GM12864 (cell line): ENCODE data around the gene ARL2.
"Not testable (repeated sequence)": the region's sequence is repeated elsewhere in the genome, so short reads cannot be mapped to it uniquely, and the experiment has no call there.

Experiments
- DNase-seq: peaks from one replicate; pipeline ENCODE4 v3.0.0-alpha.2; 2011; ENCODE audit warnings: low read depth
- H3K4me3 ChIP-seq: 2 replicates; pipeline ENCODE4 v1.5.1; 2011; ENCODE audit warnings: mild to moderate bottlenecking, low read depth, low read length, control low read depth
- CTCF ChIP-seq: IDR thresholded peaks from 2 replicates; pipeline ENCODE4 v1.5.1; 2011; ENCODE audit warnings: low read depth, mild to moderate bottlenecking, moderate library complexity, low read length, control low read depth, inconsistent platforms; ENCODE audit errors: missing control alignments

ARL2 gene

DNA sequence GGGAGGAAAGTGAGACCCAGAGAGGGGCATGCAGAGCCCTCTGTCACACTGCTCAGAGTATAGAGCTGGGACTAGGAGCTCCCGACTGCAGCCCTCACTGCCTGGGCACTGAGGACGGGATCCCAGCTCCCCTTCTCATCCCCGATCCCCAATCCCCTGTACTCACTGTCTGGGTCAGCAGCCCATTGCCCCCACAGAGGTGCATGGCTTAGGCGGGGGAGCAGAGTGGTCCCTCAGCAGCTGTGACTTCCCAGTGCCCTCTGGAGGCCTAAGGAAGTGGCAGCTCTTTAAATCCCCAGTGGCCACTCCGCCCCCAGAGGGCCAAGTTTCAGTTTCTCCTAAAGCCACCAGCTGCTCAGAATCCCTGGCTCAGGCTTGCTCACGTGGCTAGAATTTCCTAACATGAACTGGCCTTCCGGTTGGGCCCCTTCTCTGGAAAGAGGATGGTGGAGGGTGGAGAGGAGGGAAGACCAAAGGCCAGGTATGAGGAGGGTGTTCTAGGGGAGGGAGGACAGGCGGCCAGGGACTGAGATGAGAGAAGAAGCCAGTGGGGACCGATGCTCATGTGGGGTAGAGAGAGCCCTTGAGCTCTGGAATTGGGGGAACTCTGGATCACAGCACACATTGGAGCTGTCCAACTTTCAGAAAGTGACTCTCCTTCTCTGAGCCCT, 17.1 kb upstream of the ARL2 start, which contains the start of gene BATF2:
Gene BATF2 (minus strand): TSS at position 262 of the 671 bp plus-strand sequence. CDS start 57 bp downstream, at position 205.
- DNase-seq = no peak
- TF ChIP-seq CTCF = peak; percentile 31
- H3K4me3 ChIP-seq = peak within 1 kb of the TSS; percentile 7

DNA sequence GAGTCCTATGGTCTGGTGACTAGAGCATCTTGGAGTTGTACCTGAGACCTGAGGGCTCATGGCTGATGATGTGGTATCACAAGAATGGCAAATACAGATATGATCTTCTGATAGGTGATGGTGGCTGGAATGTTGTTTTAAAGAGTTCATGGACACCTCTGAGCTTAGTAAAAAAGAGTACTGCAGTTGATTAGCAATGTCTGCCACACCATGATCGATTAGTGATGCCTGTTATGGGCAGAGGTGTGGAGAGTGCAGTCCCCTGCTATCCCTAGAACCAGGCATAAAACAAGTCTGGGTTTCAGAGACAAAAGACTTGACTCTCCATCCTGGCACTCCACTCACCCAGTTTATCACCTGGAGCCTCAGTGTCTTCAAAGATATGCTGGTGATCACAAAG, 15.8 kb upstream of the ARL2 start:
- TF ChIP-seq CTCF = no peak
- no peak overlapping the region for H3K4me3 ChIP-seq
- no peak for DNase-seq

DNA sequence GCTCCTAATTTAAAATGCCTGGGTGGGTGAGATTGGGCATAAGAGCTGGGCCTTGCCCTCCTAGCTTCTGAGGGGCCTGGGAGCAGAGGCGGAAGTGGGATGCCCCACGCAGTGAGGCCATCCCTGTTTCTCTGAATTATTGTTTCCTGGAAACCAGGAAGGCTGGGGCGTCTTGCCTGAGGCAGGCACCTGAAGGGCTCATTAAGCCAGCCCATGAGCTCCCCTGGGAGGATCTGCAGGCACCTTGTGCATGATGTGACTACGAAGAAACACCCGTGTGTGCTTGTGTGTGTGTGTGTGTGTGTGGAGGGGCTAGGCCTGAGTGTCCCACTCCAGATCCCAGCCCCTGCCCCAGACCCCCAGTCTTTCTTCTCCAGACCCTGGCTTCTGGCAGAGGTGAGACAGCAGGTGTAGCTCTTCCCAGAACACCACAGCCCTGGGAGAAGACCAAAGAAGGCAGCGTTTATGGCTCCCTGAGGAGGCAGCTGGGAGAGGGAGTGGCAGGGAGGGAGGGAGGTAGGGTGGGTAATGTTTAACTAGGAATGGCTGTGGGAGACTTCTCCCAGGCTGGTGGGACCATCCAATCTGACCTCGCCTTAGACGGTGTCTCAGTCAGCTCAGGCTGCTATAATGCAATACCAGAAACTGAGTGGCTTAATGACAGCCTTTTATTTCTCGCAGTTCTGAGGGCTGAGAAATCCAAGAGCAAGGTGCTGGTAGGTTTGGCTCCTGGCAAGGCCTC, 15.1 kb upstream of the ARL2 start:
- no peak for DNase-seq
- TF ChIP-seq CTCF = no peak
- H3K4me3 ChIP-seq = no peak overlapping the region

DNA sequence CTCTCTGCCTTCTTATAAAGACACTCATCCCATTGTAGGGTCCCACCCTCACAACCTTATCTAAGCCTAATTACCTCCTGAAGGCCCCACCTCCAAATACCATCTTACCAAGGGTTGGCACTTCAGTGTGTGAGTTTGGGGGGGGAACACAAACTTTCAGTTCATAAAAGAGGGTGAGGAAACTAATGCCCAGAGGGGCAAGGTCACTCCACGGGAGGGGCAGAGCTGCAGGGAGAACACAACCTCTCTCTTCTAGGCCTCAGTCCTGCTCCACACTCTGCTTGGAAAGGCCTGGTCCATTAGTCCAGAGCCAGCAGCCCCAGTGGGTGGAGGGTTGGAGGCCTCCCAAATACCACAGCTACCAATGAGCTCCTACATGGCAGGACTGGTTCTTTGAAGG, 14.5 kb upstream of the ARL2 start:
- no peak for TF ChIP-seq CTCF
- no peak overlapping the region for H3K4me3 ChIP-seq
- DNase-seq = no peak

DNA sequence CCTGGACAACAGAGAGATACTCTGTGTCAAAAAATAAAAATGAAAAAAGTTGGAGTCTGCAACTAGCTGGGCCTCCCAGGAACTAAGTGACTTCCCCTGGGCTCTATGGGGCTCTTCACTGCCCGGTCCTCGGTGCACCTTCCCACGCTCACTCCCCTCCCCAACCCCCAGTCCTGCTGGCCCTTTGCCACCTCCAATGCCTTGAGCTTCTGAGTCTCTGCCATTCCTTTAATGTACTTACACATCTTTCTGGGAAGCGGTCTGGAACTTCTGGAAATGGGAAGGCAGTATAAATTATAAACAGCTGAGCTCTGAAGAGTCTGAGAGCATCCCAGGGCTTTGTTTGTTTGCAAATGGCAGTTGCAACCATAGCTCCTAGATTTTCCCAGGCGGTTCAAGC, 11.3 kb upstream of the ARL2 start:
- no peak for TF ChIP-seq CTCF
- DNase-seq = no peak
- H3K4me3 ChIP-seq = no peak overlapping the region

DNA sequence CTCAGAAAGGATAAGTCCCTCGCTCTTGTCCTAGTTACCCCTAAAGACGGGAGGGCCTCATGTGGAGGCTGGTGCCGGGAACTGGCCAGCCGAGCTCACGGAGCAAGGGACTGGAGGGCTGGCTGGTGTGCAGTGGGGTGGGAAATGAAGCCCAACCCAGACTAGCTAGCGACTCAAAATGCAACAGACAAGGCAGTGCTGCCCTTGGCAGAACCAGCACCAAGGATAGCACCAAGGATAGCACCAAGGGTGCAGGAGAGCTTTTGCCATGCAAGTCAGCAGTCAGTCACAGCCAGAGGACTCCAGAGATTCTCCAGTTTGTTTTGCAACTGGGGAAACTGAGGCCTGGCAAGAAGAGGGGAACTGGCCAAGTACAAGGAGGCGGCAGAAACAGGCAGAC, 10.7 kb upstream of the ARL2 start:
- H3K4me3 ChIP-seq = no peak overlapping the region
- no peak for TF ChIP-seq CTCF
- no peak for DNase-seq

- DNase-seq, H3K4me3 ChIP-seq: not testable (repeated sequence)
Observed at GRCh38 chr11:65003968-65004367, 10.0 kb upstream of the ARL2 start.
